Amygdala (tissue), 56 donors: Measurements from ENCODE around the gene TRIM45.
A peak's percentile ranks its signal among the peaks of the same experiment; 100 is the strongest.
"Not testable (repeated sequence)": the region's sequence is repeated elsewhere in the genome, so short reads cannot be mapped to it uniquely, and the experiment has no call there.

ENCODE experiments used
- DNase-seq, 56 donors: peaks; one replicate each; lab custom pipeline; 2025; lab: John Stamatoyannopoulos, UW

Gene TRIM45, protein sequence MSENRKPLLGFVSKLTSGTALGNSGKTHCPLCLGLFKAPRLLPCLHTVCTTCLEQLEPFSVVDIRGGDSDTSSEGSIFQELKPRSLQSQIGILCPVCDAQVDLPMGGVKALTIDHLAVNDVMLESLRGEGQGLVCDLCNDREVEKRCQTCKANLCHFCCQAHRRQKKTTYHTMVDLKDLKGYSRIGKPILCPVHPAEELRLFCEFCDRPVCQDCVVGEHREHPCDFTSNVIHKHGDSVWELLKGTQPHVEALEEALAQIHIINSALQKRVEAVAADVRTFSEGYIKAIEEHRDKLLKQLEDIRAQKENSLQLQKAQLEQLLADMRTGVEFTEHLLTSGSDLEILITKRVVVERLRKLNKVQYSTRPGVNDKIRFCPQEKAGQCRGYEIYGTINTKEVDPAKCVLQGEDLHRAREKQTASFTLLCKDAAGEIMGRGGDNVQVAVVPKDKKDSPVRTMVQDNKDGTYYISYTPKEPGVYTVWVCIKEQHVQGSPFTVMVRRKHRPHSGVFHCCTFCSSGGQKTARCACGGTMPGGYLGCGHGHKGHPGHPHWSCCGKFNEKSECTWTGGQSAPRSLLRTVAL

DNA sequence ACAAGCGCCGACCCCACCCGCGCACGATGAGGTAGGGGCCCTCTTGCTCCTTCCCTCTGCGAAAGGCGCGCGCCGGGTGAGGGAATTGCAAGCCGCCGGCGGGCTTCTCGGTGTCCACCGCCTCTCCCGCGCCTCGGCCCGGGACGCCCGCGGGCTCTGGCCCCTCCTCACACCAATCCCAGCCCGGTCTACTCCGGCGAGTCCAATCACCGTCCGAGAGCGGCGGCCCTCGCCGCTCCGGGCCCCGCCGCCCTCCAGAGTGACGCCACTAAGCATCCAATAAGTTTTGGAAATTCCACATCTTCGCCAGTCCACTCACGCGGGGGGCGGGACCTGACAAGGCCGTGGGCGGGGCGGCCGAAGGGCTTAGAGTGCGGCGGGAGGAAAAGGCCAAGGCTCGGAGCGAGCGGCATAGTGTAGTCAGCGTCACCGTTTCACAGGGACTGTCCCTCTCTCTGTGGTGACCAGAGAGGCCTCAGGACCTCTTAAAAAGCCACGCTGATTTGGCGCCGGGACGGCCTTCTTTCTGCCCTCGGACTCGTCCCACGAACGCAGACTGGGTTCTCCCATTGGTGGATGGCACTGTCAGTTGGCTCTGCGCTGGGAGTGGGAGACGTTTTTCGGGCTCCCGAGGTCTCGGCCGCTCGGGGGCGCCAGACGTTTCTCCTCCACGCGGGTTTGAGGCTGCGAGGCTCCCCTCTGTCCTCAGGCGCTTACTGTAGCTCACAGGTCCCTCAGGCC lies at the start of gene TRIM45:
Gene TRIM45 (minus strand): TSS at position 161 of the 741 bp plus-strand sequence. CDS start 548 bp downstream, outside the sequence.
- DNase-seq, result peak; percentile 79 to 99 (median 96)

DNA sequence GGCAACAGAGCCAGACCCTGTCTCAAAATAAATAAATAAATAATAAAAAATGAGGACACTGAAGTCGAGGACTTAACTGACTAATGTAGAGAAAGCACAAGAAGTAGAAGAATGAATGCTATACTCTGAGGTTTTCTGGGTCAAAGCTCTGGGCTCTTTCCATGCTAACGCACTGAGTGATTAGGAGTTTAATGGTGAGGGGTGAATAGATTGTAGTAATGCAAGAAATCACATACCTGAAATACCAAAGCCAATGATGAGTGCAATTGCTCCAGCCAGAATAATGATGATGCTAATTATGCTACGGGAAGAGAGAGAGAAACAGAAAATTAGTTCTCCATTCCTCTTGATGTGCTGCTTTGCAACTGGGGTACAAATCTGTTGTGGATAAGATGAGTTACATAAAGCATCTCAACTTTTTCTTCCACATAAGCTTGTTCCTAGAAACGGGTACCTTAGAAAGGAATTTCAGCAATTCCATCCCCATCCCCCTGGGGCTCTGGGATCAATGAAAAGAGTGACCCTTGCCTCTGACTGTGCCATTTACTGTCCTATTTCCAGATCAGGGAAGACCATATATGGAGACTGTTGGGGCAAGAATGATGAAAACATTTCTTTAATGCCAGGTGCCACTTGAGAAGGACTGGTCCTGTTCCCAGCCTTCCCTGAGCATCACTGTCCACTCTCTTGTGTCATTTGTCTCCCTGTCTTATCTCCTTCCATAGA lies 48.5 kb upstream of the TRIM45 start:
- DNase-seq, result no peak

DNA sequence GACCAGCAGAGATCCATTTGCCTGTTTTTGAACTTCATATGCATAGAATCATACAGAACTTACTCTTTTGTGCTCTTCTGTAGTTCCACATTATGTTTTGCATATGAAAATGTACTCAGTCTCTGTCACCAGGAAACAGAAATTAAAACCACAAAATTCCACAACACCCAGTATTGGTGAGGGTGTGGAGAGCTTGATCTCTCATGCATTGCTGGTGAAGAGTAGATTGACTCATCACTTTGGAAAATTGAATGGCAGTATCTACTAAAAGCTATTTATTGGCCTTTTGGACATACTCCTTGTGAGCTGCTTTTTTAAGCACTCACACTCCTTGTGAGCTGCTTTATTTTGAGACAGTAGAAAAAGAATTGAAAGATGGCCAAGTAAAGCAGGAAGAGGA lies 45.9 kb upstream of the TRIM45 start:
- no peak for DNase-seq

DNA sequence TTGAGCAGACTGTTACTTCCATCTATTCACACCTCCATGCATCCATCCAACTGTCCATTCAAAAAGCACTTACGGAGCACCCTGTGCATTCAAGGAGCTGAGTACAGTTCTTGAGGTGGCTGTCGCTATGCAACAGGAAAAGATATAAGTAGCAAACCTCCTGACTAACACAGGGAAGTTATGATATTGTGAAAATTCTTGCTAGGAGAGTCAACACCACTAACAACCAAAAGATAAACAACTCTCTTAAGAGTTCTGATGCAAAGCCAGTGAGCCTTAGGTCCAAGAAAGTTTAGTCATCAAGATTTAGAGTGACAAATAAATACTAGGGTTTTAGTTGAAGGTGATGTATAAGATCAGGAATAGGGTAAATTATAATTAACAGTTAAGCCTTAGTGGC lies 44.5 kb upstream of the TRIM45 start:
- DNase-seq, result no peak

DNA sequence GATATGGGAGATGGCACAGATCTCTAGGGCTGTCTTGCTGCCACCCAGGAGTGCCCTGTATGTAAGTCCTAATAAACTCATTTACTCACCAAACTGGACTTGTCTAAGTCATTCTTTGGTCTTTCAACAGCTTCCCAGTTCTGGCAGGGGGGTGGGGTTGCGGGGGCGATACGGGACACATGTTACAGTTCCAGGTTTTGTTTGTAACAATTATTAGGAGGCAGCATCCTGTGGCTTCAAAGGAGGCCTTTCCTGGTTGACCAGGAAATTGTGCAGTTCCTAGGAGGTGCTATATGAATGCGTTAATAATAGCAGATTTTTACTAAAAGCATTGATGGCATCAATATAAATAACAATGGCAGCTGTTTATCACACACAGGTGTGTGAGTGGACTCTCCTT lies 42.7 kb upstream of the TRIM45 start:
- no peak for DNase-seq

DNA sequence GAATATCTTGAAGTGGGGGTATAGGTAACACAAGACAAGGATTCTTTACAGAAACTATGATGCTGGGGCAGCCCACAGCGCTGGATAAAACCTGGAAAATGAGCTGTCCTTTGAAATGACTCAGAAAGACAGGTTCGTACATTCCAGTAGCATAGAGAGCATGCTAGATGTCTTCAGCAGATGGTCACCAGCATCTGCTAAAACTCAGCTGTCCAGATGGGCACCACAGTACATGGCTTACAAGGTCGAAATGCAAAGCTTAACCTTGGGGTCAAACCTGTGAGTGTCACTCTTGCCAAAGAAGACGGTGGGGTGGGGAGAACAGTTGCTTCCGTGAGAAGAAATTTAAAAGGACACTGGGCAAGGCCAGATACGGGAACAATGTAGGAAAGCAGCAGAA lies 41.3 kb upstream of the TRIM45 start:
- no peak for DNase-seq

DNA sequence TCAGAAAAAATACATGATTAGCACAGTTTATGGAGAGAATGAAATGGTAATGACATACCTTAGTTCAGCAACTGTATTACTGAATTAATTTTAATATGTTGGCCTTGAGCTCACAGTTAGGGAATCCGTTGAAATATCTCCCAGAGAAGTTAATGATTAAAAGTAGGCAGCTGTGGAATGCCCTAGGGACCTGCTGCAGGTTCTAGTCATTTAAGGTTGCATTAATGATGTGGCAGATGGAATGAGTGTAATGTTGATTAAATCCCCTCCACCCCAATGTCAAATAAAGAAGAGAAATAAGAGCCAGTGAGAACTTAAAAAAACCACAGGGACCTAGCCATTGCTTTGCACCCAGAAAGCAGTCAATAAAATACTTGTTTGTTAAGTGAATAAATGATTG lies 40.3 kb upstream of the TRIM45 start:
- no peak for DNase-seq

DNA sequence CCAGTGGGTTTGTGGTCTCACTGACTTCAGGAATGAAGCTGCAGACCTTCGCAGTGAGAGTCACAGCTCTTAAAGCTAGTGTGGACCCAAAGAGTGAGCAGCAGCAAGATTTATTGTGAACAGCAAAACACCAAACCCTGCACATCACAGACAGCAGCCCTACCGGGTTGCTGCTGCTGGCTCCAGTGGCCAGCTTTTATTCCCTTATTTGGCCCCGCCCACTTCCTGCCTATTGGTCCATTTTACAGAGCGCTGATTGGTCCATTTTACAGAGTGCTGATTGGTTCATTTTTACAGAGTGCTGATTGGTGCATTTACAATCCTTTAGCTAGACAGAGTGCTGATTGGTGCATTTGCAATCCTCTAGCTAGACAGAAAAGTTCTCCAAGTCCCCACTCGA lies 29.8 kb upstream of the TRIM45 start:
- not testable (repeated sequence) for DNase-seq

DNA sequence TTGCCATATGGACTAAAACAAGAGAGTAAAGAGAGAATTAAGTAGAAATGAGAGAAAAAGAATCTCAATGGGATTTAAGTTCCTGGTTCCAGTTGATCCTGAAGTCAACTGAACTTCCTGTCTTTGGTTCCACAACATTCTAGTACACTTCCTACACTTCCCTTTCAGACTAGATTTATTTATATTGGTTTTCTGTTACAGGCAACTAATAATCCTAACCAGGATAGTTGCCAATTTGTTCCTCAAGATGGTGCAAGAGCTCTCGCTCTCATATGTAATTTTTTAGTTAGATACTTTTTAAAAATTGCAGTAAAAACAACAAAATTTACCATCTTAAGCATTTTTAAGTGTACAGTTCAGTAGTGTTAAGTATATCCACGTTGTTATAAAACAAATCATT lies 28.8 kb upstream of the TRIM45 start:
- DNase-seq, result no peak

DNA sequence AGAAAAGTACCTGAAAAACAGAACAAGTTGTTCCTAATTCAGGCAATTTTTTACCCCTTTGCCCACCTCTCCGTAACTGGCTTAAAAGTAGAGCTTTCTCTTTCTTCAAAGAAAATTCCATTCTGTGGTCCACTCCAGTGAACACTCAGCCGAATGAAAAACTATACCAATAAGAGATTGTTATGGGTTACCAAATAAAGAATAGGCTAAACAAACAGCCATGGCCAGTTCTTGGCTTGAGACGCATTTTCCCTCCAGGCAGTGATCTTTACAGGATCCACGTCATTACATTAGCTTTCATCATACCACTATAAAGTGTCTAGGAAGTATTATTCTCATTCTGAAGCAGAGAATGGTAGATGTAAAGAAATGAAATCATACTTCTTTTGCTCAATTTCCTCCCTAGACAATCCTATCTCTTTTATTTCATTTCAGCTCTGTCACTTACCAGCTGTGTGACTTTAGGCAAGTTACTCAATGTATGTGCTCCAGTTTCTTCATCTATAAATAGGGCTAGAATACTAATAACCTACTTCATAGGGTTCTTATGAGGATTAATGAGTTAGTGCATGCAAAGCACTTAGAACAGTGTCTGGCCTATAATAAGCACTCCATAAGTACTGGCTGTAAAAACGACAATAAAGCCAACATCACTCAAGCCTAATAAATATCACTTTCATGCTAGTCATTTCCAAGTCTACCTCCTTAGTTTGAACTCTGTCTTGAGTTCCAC lies 26.5 kb upstream of the TRIM45 start:
- DNase-seq, result no peak

DNA sequence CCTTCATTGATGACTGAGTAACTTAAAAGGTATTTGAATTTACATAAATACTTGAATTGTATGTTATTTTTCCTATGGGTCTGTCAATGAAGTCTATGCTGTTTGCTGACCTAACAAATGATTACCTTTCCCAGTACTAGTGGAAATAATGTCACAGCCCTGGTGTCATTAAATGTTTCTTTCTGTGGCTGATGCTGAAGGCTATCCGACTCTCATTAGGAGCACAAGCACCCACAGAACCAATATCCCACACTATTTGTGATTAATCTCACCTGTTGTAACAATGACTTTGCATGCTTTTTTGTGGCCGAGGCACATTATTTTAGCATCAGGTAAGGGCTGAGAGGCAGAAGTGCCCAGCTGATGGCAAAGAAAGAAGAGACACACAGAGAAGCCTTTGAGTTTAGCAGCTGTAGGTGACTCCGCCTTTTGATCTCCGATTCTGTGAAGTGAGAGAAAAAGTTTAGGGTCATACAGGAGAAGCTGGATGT lies 25.8 kb upstream of the TRIM45 start:
- DNase-seq, result no peak

DNA sequence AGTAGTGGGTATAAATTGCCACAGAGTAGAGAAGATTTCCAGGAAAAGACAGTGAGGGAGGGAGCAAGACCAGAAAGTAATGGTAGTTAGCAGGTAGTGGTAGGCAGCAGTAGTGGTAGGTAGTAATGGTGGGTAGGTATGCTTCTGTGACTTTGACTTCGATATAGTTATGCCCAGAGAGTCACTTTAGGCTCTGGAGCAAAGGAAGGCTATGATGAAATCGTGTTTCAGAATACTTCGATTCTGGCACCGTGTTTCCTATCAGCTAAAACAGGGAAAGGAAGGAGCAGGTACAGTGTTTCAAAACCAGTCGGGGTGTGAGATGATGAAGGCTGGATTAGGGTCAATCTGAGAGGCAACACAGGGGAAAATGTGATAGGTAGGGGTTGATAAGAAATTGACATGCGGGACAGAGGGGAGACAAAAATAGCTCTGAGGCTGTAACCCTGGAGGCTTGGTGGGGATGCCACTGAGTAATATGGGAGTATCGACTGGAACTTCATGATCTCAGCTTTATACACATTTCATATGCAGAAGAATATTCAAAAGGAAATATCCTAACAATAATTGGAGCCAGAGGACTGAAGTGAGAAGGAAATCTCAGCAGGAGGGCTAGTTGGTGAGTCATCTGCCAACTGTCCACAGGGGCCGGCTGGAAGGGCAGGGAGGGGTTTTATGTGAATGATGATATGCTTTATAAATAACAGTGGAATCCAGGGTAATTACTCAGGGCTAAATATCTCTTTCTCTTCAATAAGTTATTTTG lies 25.2 kb upstream of the TRIM45 start:
- DNase-seq, result no peak

DNA sequence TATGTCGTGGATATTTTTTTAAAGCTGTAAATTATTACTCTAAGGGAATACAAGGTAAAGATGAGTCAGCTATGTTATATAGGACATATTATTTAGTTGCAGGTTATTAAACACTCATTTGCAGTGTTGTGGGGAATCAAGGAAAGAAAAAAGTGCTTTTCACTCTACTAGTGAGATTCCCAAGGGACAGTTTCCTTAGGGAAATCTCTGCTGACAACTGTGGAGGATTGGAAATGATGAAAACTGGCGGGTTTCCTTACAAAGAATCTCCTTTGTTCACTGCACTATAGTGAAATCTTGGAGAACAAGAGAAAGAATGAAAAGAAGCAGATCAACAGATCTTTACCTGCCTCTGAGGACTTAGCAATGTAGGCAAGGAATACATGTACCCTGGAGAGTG lies 24.5 kb upstream of the TRIM45 start:
- DNase-seq, result no peak

DNA sequence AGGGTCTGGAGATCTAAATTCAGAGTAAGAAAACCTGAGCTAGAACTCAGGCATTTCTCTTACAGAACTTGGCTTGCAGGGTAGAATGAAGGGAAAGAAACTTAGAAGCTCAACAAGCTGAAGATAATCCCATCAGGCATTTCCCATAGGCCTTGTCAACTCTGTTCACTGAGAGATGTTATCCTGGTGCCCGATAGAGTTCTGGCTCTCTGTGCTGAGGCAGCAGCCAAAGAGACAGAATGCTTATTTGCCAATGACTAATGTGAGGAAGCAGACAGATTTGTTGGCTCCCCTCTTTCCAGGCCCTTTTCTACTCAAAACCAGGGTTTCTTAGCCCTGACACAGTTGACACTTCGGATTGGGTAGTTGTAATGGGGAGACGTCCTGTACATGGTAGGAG lies 22.3 kb upstream of the TRIM45 start:
- DNase-seq, result no peak

DNA sequence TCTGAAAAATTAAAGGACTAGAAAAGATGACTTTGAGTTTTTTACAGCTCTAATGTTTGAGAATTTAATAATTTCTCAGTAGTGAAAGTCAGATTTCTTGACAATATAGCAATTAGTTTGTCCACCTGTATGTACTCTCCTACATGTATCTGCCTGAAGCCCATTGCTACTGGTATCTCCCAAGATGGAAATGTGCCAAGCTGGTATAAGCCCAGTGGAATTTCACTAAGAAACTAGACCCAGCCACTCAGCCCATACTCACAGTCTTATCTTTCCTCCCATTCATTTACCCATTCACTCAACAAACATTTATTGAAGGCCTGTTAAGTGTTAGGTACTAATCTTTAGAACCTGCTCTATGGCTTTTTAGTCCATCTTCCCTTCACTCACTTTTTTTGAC lies 21.6 kb upstream of the TRIM45 start:
- DNase-seq, result no peak

DNA sequence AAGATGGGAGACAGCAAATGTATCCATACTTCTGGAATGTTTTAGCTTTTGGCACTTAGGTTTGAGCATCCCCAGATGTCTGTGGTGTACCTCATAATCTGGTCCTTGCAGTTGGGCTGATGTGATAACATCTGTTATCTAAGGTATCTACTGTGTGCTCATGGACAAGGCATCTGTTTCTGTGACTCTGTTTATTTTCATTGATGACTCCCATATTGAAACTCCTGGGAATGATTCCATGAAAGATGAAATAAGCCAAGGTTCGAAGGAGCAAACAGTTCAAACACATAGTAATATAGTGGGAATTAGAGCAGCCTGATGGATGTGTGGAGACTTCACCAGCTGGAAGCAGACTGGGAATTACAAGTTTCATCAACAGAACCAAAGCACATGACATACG lies 20.7 kb upstream of the TRIM45 start:
- no peak for DNase-seq

DNA sequence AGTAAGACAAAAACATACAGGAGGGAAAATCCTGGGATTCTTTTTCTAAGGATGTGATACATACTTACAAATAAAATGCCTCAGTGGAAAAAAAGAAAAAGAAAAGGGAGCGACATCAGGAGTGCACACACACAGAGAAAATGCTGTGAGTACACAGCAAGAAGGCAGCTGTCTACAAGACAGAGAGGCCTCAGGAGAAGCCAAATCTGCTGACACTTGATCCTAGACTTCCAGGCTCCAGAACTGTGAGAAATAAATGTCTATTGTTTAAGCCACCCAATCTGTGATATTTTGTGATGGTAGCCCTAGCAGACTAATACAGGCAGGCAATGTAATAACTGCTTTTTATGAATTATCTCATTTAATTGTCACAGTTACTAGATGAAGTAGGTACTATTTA lies 17.0 kb upstream of the TRIM45 start:
- no peak for DNase-seq

DNA sequence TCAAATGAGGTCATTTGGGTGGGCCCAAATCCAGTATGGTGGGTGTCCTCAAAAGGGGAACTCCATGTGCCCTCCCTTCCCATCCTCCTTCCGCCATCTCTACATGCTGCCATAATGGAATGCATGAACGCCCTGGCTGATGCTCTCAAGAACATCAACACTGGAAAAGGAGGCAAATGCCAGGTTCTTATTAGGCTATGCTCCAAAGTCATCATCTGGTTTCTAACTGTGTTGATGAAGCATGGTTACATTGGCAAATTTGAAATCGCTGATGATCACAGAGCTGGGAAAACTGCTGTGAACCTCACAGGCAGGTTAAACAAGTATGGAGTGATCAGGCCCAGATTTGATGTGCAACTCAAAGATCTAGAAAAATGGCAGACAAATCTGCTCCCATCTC lies 16.6 kb upstream of the TRIM45 start:
- DNase-seq, result no peak

DNA sequence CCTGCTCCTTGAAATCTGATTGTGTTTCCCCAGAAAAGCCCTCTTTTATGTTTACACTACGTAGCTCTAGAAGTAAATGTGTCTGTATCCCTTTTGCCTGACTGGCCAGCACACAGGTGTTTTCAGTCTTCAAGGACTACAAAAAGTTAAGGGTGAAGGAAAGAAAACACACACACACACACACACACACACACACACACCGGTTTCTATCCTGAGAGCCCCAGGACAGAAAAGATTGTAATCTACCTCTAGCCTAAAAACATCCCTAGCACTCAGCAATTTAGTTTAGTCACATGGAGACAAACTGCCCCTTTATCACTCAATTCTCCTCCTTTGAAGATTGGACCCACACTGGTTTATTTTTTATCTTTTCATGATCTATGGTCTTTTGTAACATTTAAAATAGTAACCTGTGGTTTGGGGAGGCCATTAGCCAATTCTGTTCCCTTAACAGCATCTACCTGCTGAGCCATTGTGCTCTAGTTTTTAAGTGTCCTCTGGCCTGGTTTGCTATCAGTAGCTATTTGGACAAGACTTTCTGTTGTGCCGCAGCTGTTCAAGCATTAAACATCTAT lies 15.8 kb upstream of the TRIM45 start:
- DNase-seq, result no peak
